Measurements from ENCODE around the gene KRT76. TPM values are rescaled to one million over a fixed set of nuclear protein-coding genes. Genes with fewer than 3 reads are reported as not detected.

KRT76 gene
- total RNA-seq, 2 experiments from 2014 or later = not detected

- no peaks in the 10 kb centered on the region for H3K4me1 Mint-ChIP-seq
- H3K27me3 Mint-ChIP-seq = no peaks in the 10 kb centered on the region
- DNase-seq = no peak
- H3K27ac Mint-ChIP-seq = no peak overlapping the region
- no peak overlapping the region for H3K4me3 Mint-ChIP-seq
- no peaks in the 10 kb centered on the region for H3K9me3 Mint-ChIP-seq
- H3K36me3 Mint-ChIP-seq = no peaks in the 10 kb centered on the region
These were observed 48.0 kb downstream of the KRT76 start for GRCh38 chr12:52729147-52729546.

GRCh38 chr12:52728374-52728773 lies 48.8 kb downstream of the KRT76 start:
- H3K36me3 Mint-ChIP-seq = no peaks in the 10 kb centered on the region
- DNase-seq = no peak
- no peak overlapping the region for H3K4me3 Mint-ChIP-seq
- no peaks in the 10 kb centered on the region for H3K4me1 Mint-ChIP-seq
- H3K27me3 Mint-ChIP-seq = no peaks in the 10 kb centered on the region
- no peaks in the 10 kb centered on the region for H3K9me3 Mint-ChIP-seq
- no peak overlapping the region for H3K27ac Mint-ChIP-seq

- no peak overlapping the region for H3K27ac Mint-ChIP-seq
- H3K4me3 Mint-ChIP-seq = no peak overlapping the region
- no peaks in the 10 kb centered on the region for H3K27me3 Mint-ChIP-seq
- H3K4me1 Mint-ChIP-seq = no peaks in the 10 kb centered on the region
- H3K36me3 Mint-ChIP-seq = no peaks in the 10 kb centered on the region
- no peaks in the 10 kb centered on the region for H3K9me3 Mint-ChIP-seq
- no peak for DNase-seq
These were observed 50.1 kb downstream of the KRT76 start for GRCh38 chr12:52727037-52727436.

- H3K9me3 Mint-ChIP-seq = no peaks in the 10 kb centered on the region
- no peaks in the 10 kb centered on the region for H3K4me1 Mint-ChIP-seq
- H3K4me3 Mint-ChIP-seq = no peak overlapping the region
- no peaks in the 10 kb centered on the region for H3K36me3 Mint-ChIP-seq
- H3K27me3 Mint-ChIP-seq = no peaks in the 10 kb centered on the region
- no peak for DNase-seq
- no peak overlapping the region for H3K27ac Mint-ChIP-seq
These were observed 50.7 kb downstream of the KRT76 start for GRCh38 chr12:52726451-52726850.

- Mint-ChIP-seq H3K27ac (no peak overlapping the region), H3K36me3 (no peaks in the 10 kb centered on the region), H3K27me3 (no peaks in the 10 kb centered on the region), H3K4me3 (no peak overlapping the region), H3K9me3 (no peaks in the 10 kb centered on the region), H3K4me1 (no peaks in the 10 kb centered on the region)
- no peak for DNase-seq
These were observed 52.8 kb downstream of the KRT76 start for GRCh38 chr12:52724384-52724783.

GRCh38 chr12:52722680-52723079 lies 54.5 kb downstream of the KRT76 start:
- Mint-ChIP-seq H3K27ac (no peak overlapping the region), H3K27me3 (no peaks in the 10 kb centered on the region)

GRCh38 chr12:52721838-52722470 lies 55.2 kb downstream of the KRT76 start:
- Mint-ChIP-seq H3K27me3 (no peaks in the 10 kb centered on the region), H3K36me3 (no peaks in the 10 kb centered on the region), H3K27ac (no peak overlapping the region), H3K4me3 (no peak overlapping the region), H3K9me3 (no peaks in the 10 kb centered on the region), H3K4me1 (no peaks in the 10 kb centered on the region)
- DNase-seq = no peak

More at GRCh38 chr12:52722680-52723079, 54.5 kb downstream of the KRT76 start:
- Mint-ChIP-seq H3K36me3 (no peaks in the 10 kb centered on the region), H3K4me1 (no peaks in the 10 kb centered on the region), H3K9me3 (no peaks in the 10 kb centered on the region), H3K4me3 (no peak overlapping the region)
- no peak for DNase-seq

- peaks cover under 1% of the 10 kb centered on the region for H3K27me3 Mint-ChIP-seq
- no peaks in the 10 kb centered on the region for H3K9me3 Mint-ChIP-seq
- no peak overlapping the region for H3K4me3 Mint-ChIP-seq
- no peak overlapping the region for H3K27ac Mint-ChIP-seq
- no peaks in the 10 kb centered on the region for H3K36me3 Mint-ChIP-seq
- H3K4me1 Mint-ChIP-seq = no peaks in the 10 kb centered on the region
- no peak for DNase-seq
These were observed 56.7 kb downstream of the KRT76 start for GRCh38 chr12:52720365-52720886.

Other genes with a start within 250 kb of the KRT76 start
- gene KRT71, start 224.2 kb downstream of the KRT76 start, total RNA-seq = not detected
- not detected for gene KRT74, start 203.5 kb downstream of the KRT76 start, total RNA-seq
- gene KRT72, start 175.9 kb downstream of the KRT76 start, total RNA-seq = under 1 TPM in 1 of 2 experiments, not detected in 1; 0.12 TPM
- under 1 TPM; 0.14 to 0.29 TPM for gene KRT73, start 158.8 kb downstream of the KRT76 start, total RNA-seq
- gene KRT2, start 125.1 kb downstream of the KRT76 start, total RNA-seq = not detected
- not detected for gene KRT1, start 96.9 kb downstream of the KRT76 start, total RNA-seq
- not detected for gene KRT77, start 73.8 kb downstream of the KRT76 start, total RNA-seq
- not detected for gene KRT3, start 18.8 kb upstream of the KRT76 start, total RNA-seq
- gene KRT4, start 36.8 kb upstream of the KRT76 start, total RNA-seq = under 1 TPM in 1 of 2 experiments, not detected in 1; 0.22 TPM
- under 1 TPM; 0.95 to 0.96 TPM for gene KRT79, start 57.0 kb upstream of the KRT76 start, total RNA-seq
- not detected for gene KRT78, start 71.6 kb upstream of the KRT76 start, total RNA-seq
- under 1 TPM; 0.48 to 0.62 TPM for gene KRT8, start 127.7 kb upstream of the KRT76 start, total RNA-seq
- gene KRT18, start 171.8 kb upstream of the KRT76 start, total RNA-seq = 1 to 10 TPM; 7.3 to 7.6 TPM
- gene EIF4B, start 229.1 kb upstream of the KRT76 start, total RNA-seq = 100 to 1,000 TPM; 704 to 720 TPM

Measured in activated naive CD8-positive, alpha-beta T cell treated with anti-CD3 and anti-CD28 coated beads for 36 hours (primary cell).